Activated T-cell treated with anti-CD3 and anti-CD28 coated beads, Interleukin-2, amount 50 U/mL, for 24 hours (primary cell): Measurements from ENCODE around the gene SLC6A17.
A peak's percentile ranks its signal among the peaks of the same experiment; 100 is the strongest.

Experiments used
- DNase-seq: peaks from one replicate; pipeline ENCODE4 v3.0.0-alpha.2; 2020
- H3K27ac Mint-ChIP-seq: 2 replicates; pipeline ENCODE4 v1.8.0; 2020; ENCODE audit warnings: mild to moderate bottlenecking, mixed read lengths
- H3K27me3 Mint-ChIP-seq: 2 replicates; pipeline ENCODE4 v1.8.0; 2020; ENCODE audit warnings: mixed read lengths
- H3K36me3 Mint-ChIP-seq: 2 replicates; pipeline ENCODE4 v1.8.0; 2020; ENCODE audit warnings: low read depth, mixed read lengths
- H3K4me1 Mint-ChIP-seq: 2 replicates; pipeline ENCODE4 v1.8.0; 2020; ENCODE audit warnings: low read depth, mixed read lengths
- H3K4me3 Mint-ChIP-seq: 2 replicates; pipeline ENCODE4 v1.8.0; 2020; ENCODE audit warnings: mild to moderate bottlenecking, moderate library complexity, mixed read lengths
- H3K9me3 Mint-ChIP-seq: 2 replicates; pipeline ENCODE4 v1.8.0; 2020; ENCODE audit warnings: mixed read lengths

SLC6A17 gene

DNA sequence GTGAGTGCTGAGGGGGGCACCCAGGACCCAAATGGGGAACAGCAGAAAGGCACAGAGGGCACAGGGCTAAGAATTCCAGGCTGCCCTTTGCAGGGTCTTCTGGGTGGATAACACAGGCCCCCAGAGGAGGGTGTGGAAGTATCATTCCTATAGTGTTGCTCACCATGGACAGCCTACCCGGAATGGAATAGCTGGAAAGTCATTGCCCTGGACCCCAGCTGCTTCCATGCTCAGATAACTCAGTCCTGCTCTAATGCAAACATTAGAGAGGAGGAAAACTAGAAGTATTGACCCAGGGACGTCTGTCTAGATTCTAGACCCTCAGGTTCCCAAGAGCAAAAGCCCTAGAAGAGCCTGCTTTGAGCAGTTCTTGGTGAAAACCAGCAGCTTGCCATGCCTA, 24.7 kb downstream of the SLC6A17 start:
- no peak for DNase-seq
- Mint-ChIP-seq H3K27ac (no peak overlapping the region), H3K4me1 (no peaks in the 10 kb centered on the region), H3K9me3 (no peaks in the 10 kb centered on the region), H3K4me3 (no peak overlapping the region), H3K27me3 (peaks cover 7% of the 10 kb centered on the region), H3K36me3 (no peaks in the 10 kb centered on the region)

DNA sequence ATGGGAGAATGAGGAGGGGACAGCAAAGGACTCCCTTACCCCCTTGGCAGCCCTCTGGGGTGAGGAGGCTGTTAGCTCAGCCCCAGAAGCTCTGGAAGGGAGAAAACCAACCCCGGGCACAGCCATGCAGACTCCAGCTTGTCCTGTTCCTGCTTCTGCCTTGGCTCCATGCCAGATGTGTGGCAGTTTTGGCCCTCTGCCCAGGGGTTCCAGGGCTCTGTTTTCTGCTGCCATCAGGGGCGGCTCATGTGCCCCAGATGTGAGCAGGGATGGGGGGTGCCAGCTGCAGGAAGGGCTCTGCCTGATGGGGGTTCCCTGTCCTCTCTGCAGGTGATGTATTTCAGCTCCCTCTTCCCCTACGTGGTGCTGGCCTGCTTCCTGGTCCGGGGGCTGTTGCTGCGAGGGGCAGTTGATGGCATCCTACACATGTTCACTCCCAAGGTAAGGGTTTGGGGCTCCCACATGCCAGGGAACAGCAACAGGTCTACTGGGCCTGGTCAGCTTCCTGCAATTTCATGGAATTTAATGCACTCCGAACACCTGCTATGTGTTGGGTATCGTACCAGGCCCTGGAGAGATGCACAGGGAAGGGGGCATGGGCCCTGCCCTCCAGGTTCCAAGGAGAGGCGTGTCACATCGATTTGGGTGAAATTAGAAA, 26.1 kb downstream of the SLC6A17 start:
- Mint-ChIP-seq H3K4me3 (no peak overlapping the region), H3K4me1 (no peaks in the 10 kb centered on the region), H3K9me3 (no peaks in the 10 kb centered on the region), H3K27me3 (peaks cover 7% of the 10 kb centered on the region), H3K36me3 (no peaks in the 10 kb centered on the region), H3K27ac (no peak overlapping the region)
- no peak for DNase-seq

DNA sequence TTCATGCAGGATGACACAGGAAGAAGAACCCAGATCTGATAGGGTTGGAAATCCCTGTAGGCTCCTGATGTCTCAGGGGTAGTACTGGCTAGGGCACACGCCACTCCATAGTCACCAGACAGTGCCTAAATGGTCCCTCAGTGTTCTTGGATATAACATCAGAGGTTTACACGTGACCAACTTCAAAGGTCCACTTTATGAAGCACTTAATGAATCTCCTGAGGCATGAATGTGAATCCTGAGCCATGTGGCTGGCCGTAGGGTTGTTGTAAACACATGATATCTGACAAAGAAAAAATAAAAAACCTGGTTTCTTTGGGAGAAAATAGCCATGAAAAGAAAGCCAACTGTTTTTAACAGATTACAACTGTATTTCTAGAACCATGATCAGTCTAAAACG, 27.5 kb downstream of the SLC6A17 start:
- H3K27ac Mint-ChIP-seq = no peak overlapping the region
- H3K4me1 Mint-ChIP-seq = no peaks in the 10 kb centered on the region
- peaks cover 7% of the 10 kb centered on the region for H3K27me3 Mint-ChIP-seq
- DNase-seq = no peak
- H3K9me3 Mint-ChIP-seq = no peaks in the 10 kb centered on the region
- H3K36me3 Mint-ChIP-seq = no peaks in the 10 kb centered on the region
- H3K4me3 Mint-ChIP-seq = no peak overlapping the region

DNA sequence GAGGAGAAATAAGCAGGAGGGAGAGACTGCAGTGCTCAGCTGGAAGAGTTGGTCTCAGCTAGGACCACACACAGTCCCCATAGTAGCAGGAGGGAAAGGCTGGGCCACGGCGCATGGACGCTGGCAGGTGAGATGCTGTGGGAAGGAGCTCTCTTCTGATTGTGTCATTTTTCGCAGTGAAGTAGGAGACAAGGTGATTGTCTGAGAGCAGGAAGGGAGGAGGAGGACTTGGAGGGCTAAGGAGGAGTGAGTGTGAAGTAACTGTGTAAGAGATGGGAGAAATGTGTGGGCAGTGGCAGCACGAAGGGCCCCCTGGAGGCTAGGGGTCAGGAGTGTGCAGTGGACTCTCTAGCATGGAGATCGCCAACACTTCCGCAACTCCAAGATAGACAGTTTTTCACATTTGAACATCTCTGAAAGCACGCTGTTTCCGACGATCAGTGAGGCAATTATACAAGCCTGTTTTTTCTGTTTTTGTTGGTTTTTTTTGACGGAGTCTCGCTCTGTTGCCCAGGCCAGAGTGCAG, 33.4 kb downstream of the SLC6A17 start:
- Mint-ChIP-seq H3K36me3 (no peaks in the 10 kb centered on the region), H3K27me3 (peaks cover 9% of the 10 kb centered on the region), H3K9me3 (no peaks in the 10 kb centered on the region), H3K27ac (no peak overlapping the region), H3K4me3 (no peak overlapping the region), H3K4me1 (no peaks in the 10 kb centered on the region)
- no peak for DNase-seq

DNA sequence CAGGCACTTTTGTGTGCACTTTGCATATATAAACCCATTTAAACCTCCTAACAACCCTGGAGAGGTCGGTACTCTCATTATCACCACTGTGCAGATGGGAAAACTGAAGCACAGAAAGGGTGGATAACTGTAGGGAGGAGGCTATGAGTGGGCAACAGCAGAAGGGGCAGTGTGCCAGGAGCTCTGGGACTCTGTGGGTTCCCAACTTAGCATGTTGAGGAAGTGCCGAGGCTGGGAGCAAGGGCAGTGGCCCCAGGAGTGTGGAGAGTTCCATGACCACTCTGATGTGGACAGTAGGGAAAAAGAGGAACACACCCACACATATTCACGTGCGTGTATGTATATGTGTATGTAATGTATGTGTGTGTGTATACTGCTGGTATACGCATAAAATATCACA, 34.2 kb downstream of the SLC6A17 start:
- no peak overlapping the region for H3K27ac Mint-ChIP-seq
- H3K4me3 Mint-ChIP-seq = no peak overlapping the region
- H3K27me3 Mint-ChIP-seq = peaks cover 9% of the 10 kb centered on the region
- no peaks in the 10 kb centered on the region for H3K36me3 Mint-ChIP-seq
- no peak for DNase-seq
- no peaks in the 10 kb centered on the region for H3K4me1 Mint-ChIP-seq
- no peaks in the 10 kb centered on the region for H3K9me3 Mint-ChIP-seq

DNA sequence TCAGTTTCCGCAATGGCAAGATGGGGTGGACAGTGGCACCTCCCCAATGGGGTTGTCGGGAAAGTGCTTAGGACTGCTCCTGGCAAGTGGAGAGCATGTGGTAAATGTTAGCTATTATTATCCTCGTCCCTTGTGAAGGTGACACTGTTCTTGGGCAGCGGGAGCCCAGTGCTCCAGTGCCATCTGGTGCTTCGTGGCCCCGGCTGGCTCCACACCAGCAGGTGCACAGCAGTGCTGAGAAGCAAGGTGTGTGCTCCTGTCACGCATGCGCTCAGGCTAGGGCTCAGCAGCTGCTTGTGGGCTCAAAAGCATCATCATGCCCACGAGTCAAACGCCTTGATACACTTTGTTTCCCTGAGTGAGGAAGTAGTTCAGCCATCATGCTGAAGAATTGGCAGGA, 34.9 kb downstream of the SLC6A17 start:
- no peaks in the 10 kb centered on the region for H3K4me1 Mint-ChIP-seq
- DNase-seq = no peak
- H3K9me3 Mint-ChIP-seq = no peaks in the 10 kb centered on the region
- no peak overlapping the region for H3K4me3 Mint-ChIP-seq
- H3K27ac Mint-ChIP-seq = no peak overlapping the region
- no peaks in the 10 kb centered on the region for H3K36me3 Mint-ChIP-seq
- peaks cover 9% of the 10 kb centered on the region for H3K27me3 Mint-ChIP-seq

DNA sequence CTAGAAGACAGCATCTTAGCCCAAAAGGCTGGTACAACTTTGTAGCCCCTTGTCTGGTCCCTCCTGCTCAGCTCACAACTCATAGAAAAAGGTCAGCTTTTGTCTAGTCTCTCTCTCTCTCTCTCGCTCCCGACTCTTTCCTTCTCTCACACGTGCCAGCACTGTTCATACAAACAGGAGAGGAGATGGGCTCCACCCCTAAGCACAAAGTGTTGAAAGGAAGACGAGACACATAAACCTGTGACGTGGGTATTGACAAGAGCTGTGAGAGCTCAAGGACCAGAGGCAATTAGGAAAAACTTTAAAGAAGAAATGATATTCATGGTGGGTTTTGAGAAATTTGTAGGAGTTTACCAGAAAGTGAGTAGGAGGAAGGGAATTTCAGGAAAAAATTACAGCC, 36.3 kb downstream of the SLC6A17 start:
- Mint-ChIP-seq H3K4me1 (peaks cover 8% of the 10 kb centered on the region), H3K27ac (no peak overlapping the region), H3K4me3 (no peak overlapping the region), H3K27me3 (peaks cover 9% of the 10 kb centered on the region), H3K9me3 (no peaks in the 10 kb centered on the region), H3K36me3 (no peaks in the 10 kb centered on the region)
- DNase-seq = no peak

DNA sequence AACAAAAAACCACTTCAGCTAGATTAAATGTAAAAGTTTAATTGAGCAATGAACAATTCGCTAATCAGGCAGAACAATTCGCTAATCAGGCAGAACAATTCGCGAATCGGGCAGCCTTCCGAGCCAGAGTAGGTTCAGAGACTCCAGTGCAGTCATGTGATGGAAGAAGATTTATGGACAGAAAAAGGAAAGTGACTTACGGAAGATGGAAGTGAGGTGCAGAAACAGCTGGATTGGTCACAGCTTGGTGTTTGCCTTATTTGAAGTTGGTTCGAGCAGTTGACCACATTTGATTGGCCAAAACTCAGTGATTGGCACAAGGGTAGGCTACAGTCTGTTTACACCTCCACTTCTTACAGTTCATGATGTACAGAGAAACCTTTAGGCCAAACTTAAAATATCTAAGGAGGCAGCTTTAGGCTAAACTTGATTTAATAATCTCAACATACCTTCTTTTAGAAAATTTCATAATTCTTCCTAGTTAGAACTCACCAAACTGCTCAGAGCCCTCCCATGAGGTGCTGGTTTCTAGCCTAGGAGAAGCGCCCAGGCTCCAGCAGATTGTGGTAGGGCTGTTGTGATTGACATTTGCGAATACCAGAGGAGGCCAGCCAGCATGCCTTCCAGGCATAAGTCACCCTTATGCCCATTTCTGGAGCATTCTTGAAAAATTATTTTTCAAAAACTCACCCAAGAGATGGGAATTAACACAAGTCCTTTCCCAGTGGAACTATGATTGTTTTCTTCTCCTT, 37.0 kb downstream of the SLC6A17 start:
- no peak for DNase-seq
- Mint-ChIP-seq H3K27ac (no peak overlapping the region), H3K36me3 (no peaks in the 10 kb centered on the region), H3K9me3 (no peaks in the 10 kb centered on the region), H3K27me3 (peaks cover 9% of the 10 kb centered on the region), H3K4me3 (no peak overlapping the region), H3K4me1 (peaks cover 8% of the 10 kb centered on the region)

DNA sequence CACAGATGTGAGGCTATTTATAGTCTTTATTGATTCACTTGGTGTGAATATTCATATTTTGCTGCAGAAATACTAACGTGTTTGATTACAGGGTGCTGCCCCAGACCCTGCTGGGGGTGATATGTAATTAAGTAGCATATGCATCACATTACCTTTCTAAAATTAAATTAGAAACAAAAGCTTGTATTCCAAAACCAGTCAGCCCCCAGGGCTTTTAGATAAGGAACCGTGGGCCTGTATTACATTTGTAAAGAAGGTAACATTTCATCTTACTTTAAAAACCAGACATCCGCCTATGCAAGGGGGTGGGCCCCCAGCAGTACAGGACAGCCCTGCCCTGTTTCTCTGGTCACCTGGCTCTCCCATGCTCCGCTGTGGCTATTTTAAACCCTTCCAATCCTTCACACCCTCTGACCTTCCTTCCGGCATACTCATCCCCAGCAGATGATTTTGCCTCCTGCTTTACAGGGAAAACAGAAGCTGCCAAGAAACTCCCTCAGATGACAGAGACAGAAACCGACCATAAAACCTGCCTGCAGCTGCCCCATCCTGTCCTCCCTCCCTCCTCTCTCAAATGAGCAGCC, 37.8 kb downstream of the SLC6A17 start:
- Mint-ChIP-seq H3K4me1 (peaks cover 8% of the 10 kb centered on the region), H3K4me3 (no peak overlapping the region), H3K36me3 (no peaks in the 10 kb centered on the region), H3K27me3 (peaks cover 9% of the 10 kb centered on the region), H3K9me3 (no peaks in the 10 kb centered on the region), H3K27ac (no peak overlapping the region)
- DNase-seq = no peak

DNA sequence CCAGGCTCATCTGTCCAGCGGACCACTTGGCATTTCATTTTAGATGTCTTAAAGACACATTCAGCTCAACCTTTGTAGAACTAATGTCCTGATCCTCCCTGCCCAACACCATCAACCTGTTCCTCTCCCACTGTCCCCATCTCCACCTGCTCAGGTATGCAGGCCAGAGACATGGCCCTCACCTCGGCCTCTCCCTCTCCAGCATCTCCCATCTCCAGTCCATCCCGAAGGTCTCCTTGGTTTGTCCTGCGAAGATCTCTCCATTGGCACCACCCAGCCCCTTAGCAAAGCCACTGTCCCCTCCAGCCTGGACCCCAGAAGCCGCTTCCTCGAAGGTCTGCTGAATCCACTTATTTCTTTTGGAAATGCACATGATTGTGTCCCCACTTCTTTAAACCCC, 38.9 kb downstream of the SLC6A17 start:
- no peaks in the 10 kb centered on the region for H3K9me3 Mint-ChIP-seq
- peaks cover 9% of the 10 kb centered on the region for H3K27me3 Mint-ChIP-seq
- H3K27ac Mint-ChIP-seq = no peak overlapping the region
- no peaks in the 10 kb centered on the region for H3K36me3 Mint-ChIP-seq
- no peak overlapping the region for H3K4me3 Mint-ChIP-seq
- peaks cover 8% of the 10 kb centered on the region for H3K4me1 Mint-ChIP-seq
- no peak for DNase-seq

DNA sequence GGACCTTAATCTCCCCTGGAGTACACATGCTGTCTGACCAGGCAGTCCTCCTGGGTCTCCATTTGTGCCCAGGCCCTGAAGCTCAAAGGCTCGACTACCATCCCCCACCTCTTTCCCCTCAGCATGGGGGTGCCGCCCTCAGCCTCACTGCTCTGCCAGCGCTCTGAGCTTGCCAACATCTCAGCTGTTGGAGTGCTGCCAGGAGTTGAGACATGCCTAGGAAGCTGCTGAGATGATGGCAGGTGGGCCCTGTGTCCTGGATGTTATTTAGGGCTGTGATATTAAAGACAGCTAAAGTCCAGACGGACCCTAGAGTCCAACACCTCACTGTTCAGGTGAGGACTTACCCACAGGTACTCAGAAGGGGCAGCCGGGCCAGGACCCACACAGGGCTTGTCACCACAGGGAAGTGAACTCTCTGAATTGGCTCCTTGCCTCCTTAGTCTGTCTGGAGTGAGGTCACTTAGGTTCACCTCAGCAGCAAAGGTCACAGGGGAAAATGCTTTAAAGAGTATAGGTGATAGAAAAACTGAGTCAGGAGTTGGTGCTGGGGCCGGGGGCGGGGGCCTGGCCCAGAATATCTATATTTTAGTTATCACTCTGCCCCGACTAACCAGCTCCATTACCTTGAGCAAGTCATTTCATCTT, 40.1 kb downstream of the SLC6A17 start:
- no peak overlapping the region for H3K27ac Mint-ChIP-seq
- H3K27me3 Mint-ChIP-seq = peaks cover 3% of the 10 kb centered on the region
- H3K36me3 Mint-ChIP-seq = no peaks in the 10 kb centered on the region
- no peak overlapping the region for H3K4me3 Mint-ChIP-seq
- H3K4me1 Mint-ChIP-seq = peaks cover 8% of the 10 kb centered on the region
- no peak for DNase-seq
- no peaks in the 10 kb centered on the region for H3K9me3 Mint-ChIP-seq

DNA sequence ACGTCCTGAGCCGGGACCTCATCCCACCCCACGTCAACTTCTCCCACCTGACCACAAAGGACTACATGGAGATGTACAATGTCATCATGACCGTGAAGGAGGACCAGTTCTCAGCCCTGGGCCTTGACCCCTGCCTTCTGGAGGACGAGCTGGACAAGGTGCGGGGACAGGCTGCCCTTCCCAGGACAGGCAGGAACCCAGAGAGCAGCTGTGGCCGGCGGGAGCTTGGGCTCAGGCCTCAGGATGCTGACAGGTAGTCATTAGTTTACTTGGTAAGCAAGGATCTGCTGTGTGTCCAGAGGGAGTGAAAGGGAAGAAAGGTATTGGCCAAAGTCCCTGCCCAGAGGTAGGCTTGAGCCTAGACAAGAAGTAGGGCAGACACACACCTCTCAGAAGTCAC, 42.2 kb downstream of the SLC6A17 start:
- H3K27ac Mint-ChIP-seq = no peak overlapping the region
- H3K9me3 Mint-ChIP-seq = no peaks in the 10 kb centered on the region
- peaks cover 8% of the 10 kb centered on the region for H3K4me1 Mint-ChIP-seq
- H3K4me3 Mint-ChIP-seq = no peak overlapping the region
- no peaks in the 10 kb centered on the region for H3K36me3 Mint-ChIP-seq
- no peaks in the 10 kb centered on the region for H3K27me3 Mint-ChIP-seq
- no peak for DNase-seq

DNA sequence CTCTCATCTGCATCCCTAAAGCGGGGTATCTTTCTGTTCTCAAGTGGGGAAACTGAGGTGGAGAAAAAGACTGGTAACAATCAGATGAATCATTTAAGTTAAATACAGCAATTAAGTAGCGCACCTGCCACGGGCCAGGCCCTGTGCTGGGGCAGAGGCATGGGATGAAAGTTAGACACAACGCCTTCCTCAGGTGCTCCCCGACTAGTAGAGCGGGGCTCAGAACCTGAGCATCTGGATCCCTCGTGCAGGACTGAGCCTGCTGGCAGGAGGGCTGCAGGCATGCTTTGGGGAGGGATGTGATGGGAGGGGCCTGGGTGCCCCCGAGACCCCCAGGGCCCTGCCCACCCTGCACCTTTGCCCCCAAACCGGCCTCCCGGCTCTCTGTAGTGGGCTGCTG, 44.9 kb downstream of the SLC6A17 start:
- Mint-ChIP-seq H3K36me3 (no peaks in the 10 kb centered on the region), H3K4me1 (peaks cover 8% of the 10 kb centered on the region), H3K9me3 (no peaks in the 10 kb centered on the region), H3K27ac (no peak overlapping the region), H3K27me3 (no peaks in the 10 kb centered on the region), H3K4me3 (no peak overlapping the region)
- no peak for DNase-seq

DNA sequence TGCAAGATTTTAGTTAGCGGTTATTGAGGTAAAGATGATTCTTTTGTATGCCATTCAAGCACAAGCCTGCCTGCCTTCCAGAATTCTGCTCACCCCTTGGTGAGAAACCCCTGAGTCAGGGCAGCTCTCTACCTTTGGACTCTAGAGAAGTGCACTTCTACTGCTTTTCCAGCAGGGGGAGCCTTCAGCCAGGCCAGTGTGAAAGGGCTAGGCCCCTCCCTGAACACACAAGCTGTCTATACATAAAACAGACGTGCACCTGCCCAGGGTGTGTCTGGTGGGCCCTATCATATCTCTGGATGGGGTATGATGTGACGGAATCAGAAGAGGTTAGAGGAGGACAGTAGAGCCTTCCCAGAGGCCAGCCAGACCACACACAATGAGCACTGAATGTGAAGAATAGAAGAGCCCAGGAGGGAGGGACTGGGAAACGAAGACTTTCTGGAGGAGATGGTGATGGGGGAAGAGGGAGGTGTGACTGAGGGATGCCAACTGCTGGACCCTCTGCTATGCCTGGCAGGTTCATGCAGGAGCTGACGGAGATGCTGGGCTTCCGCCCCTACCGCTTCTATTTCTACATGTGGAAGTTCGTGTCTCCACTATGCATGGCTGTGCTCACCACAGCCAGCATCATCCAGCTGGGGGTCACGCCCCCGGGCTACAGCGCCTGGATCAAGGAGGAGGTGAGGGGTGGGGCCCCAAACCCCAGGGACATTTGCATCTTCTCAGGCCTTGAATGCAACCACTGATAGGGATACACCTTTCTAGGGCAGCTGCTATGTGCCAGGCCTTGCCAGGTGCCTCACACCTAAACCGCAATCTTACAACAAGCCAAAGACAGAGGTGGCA, 46.8 kb downstream of the SLC6A17 start:
- no peaks in the 10 kb centered on the region for H3K4me1 Mint-ChIP-seq
- H3K4me3 Mint-ChIP-seq = no peak overlapping the region
- DNase-seq = peak; percentile 64
- H3K27ac Mint-ChIP-seq = no peak overlapping the region
- H3K36me3 Mint-ChIP-seq = no peaks in the 10 kb centered on the region
- H3K27me3 Mint-ChIP-seq = no peaks in the 10 kb centered on the region
- H3K9me3 Mint-ChIP-seq = no peaks in the 10 kb centered on the region
